SK-N-SH (cell line): ENCODE data around the gene SRF.

ENCODE experiments used
- CHD2 ChIP-seq: fragments of 150-350 bp; IDR thresholded peaks from 2 replicates; pipeline ENCODE4 v1.6.1; 2018; ENCODE audit warnings: low read length; ENCODE audit not compliant: partially characterized antibody
- ELF1 ChIP-seq: IDR thresholded peaks from 2 replicates; pipeline ENCODE4 v1.4.0; 2012
- FOXM1 ChIP-seq: IDR thresholded peaks from 2 replicates; pipeline ENCODE4 v1.4.0; 2012; ENCODE audit warnings: low read depth, mild to moderate bottlenecking
- MAX ChIP-seq: IDR thresholded peaks from 2 replicates; pipeline ENCODE4 v1.4.0; 2012; ENCODE audit warnings: low read depth
- POLR2AphosphoS5 ChIP-seq: IDR thresholded peaks from 2 replicates; pipeline ENCODE4 v1.6.1; 2012; ENCODE audit warnings: low read depth, low read length
- REST ChIP-seq: IDR thresholded peaks from 2 replicates; pipeline ENCODE4 v1.6.1; 2012; ENCODE audit warnings: mild to moderate bottlenecking, low read depth, low read length, moderate library complexity
- SIN3A ChIP-seq: IDR thresholded peaks from 2 replicates; pipeline ENCODE4 v1.6.1; 2012; ENCODE audit warnings: low read depth, mild to moderate bottlenecking, low read length, moderate library complexity, borderline replicate concordance
- TCF12 ChIP-seq: IDR thresholded peaks from 2 replicates; pipeline ENCODE4 v1.4.0; 2012
- TEAD4 ChIP-seq: IDR thresholded peaks from 2 replicates; pipeline ENCODE4 v1.4.0; 2012; ENCODE audit warnings: mild to moderate bottlenecking, borderline replicate concordance; ENCODE audit not compliant: insufficient read depth
- TF ChIP-seq, protein P1 (sequence below): IDR thresholded peaks from 2 replicates; pipeline ENCODE4; 2012
- TF ChIP-seq, protein P2 (sequence below): fragments of 200-600 bp; sonication (generic); IDR thresholded peaks from 2 replicates; pipeline ENCODE4 v1.6.1; 2017; ENCODE audit warnings: antibody characterized with exemption, mild to moderate bottlenecking, moderate library complexity

- TF ChIP-seq TEAD4 (no peak), CHD2 (no peak), SIN3A (no peak), ELF1 (no peak), POLR2AphosphoS5 (no peak), REST (no peak), MAX (no peak), TCF12 (no peak), FOXM1 (no peak)
- TF ChIP-seq, protein P1, sequence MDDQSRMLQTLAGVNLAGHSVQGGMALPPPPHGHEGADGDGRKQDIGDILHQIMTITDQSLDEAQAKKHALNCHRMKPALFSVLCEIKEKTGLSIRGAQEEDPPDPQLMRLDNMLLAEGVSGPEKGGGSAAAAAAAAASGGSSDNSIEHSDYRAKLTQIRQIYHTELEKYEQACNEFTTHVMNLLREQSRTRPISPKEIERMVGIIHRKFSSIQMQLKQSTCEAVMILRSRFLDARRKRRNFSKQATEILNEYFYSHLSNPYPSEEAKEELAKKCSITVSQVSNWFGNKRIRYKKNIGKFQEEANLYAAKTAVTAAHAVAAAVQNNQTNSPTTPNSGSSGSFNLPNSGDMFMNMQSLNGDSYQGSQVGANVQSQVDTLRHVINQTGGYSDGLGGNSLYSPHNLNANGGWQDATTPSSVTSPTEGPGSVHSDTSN = no peak
- TF ChIP-seq, protein P2, sequence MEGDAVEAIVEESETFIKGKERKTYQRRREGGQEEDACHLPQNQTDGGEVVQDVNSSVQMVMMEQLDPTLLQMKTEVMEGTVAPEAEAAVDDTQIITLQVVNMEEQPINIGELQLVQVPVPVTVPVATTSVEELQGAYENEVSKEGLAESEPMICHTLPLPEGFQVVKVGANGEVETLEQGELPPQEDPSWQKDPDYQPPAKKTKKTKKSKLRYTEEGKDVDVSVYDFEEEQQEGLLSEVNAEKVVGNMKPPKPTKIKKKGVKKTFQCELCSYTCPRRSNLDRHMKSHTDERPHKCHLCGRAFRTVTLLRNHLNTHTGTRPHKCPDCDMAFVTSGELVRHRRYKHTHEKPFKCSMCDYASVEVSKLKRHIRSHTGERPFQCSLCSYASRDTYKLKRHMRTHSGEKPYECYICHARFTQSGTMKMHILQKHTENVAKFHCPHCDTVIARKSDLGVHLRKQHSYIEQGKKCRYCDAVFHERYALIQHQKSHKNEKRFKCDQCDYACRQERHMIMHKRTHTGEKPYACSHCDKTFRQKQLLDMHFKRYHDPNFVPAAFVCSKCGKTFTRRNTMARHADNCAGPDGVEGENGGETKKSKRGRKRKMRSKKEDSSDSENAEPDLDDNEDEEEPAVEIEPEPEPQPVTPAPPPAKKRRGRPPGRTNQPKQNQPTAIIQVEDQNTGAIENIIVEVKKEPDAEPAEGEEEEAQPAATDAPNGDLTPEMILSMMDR = no peak
Observed at GRCh38 chr6:43122146-43122545, 48.9 kb upstream of the SRF start.
